Neuronal stem cell (in vitro differentiated cells): ENCODE data around the gene VASP.

Experiments
- DNase-seq: peaks from one replicate; pipeline ENCODE4 v3.0.0-alpha.2; 2013; ENCODE audit warnings: low spot score
- H2AFZ ChIP-seq: one replicate; pipeline ENCODE4 v1.6.1; 2013; ENCODE audit warnings: mild to moderate bottlenecking, low read length, inconsistent platforms
- H2AK5ac ChIP-seq: 2 replicates; pipeline ENCODE4 v1.6.1; 2013; ENCODE audit warnings: low read depth, mild to moderate bottlenecking, inconsistent platforms, low read length, moderate library complexity, mixed read lengths
- H2BK120ac ChIP-seq: 2 replicates; pipeline ENCODE4 v1.6.1; 2013; ENCODE audit warnings: low read depth, mild to moderate bottlenecking, inconsistent platforms, low read length, moderate library complexity, mixed read lengths
- H2BK12ac ChIP-seq: one replicate; pipeline ENCODE4 v1.6.1; 2013; ENCODE audit warnings: low read length, inconsistent platforms
- H2BK15ac ChIP-seq: 2 replicates; pipeline ENCODE4 v1.6.1; 2013; ENCODE audit warnings: mild to moderate bottlenecking, low read length, inconsistent platforms, mixed read lengths
- H2BK5ac ChIP-seq: one replicate; pipeline ENCODE4 v1.6.1; 2013; ENCODE audit warnings: inconsistent platforms, mild to moderate bottlenecking, low read length, moderate library complexity
- H3K14ac ChIP-seq: one replicate; pipeline ENCODE4 v1.6.1; 2013; ENCODE audit warnings: low read length, inconsistent platforms
- H3K18ac ChIP-seq: 2 replicates; pipeline ENCODE4 v1.6.1; 2013; ENCODE audit warnings: low read length, inconsistent platforms
- H3K23ac ChIP-seq: 2 replicates; pipeline ENCODE4 v1.6.1; 2013; ENCODE audit warnings: low read depth, mild to moderate bottlenecking, mixed read lengths, low read length, inconsistent platforms; ENCODE audit not compliant: poor library complexity
- H3K27ac ChIP-seq: replicated peaks from 3 replicates; pipeline ENCODE4 v1.5.1; 2013; ENCODE audit warnings: low read length, inconsistent platforms
- H3K27me3 ChIP-seq, 3 experiments: 2 replicates each; pipeline ENCODE4 v1.6.1; 2013; ENCODE audit warnings: low read length in 3 of 3, mild to moderate bottlenecking in 2 of 3, inconsistent platforms in 1 of 3, low read depth in 1 of 3, mixed read lengths in 1 of 3, moderate library complexity in 1 of 3; ENCODE audit not compliant: control insufficient read depth in 3 of 3, insufficient read depth in 3 of 3
- H3K36me3 ChIP-seq, 2 donors: replicated peaks in 1 of 2; 2 replicates each; pipeline ENCODE4 v1.6.1; 2013; ENCODE audit warnings: low read length in 2 of 2; ENCODE audit not compliant: control insufficient read depth in 2 of 2, insufficient read depth in 2 of 2
- H3K4ac ChIP-seq: 2 replicates; pipeline ENCODE4 v1.6.1; 2013; ENCODE audit warnings: inconsistent platforms, mild to moderate bottlenecking, low read length, moderate library complexity
- H3K4me1 ChIP-seq, 2 donors: 1 replicate in 1 of 2; 2 replicates in 1 of 2; pipeline ENCODE4 v1.6.1; 2013; ENCODE audit warnings: low read length in 2 of 2, low read depth in 1 of 2; ENCODE audit not compliant: control insufficient read depth in 2 of 2, insufficient read depth in 1 of 2
- H3K4me2 ChIP-seq: one replicate; pipeline ENCODE4 v1.6.1; 2013; ENCODE audit warnings: mild to moderate bottlenecking, low read length, inconsistent platforms; ENCODE audit not compliant: insufficient read depth, poor library complexity, severe bottlenecking
- H3K4me3 ChIP-seq, 2 donors: 2 replicates each; pipeline ENCODE4 v1.5.1; 2013; ENCODE audit warnings: low read length in 2 of 2, mild to moderate bottlenecking in 2 of 2, inconsistent platforms in 1 of 2, moderate library complexity in 1 of 2
- H3K79me1 ChIP-seq: one replicate; pipeline ENCODE4 v1.6.1; 2013; ENCODE audit warnings: low read depth, mild to moderate bottlenecking, inconsistent platforms, low read length, moderate library complexity
- H3K9ac ChIP-seq: one replicate; pipeline ENCODE4 v1.6.1; 2013; ENCODE audit warnings: mild to moderate bottlenecking, low read depth, low read length, inconsistent platforms; ENCODE audit not compliant: poor library complexity
- H3K9me3 ChIP-seq, 2 donors: replicated peaks in 1 of 2; 2 replicates each; pipeline versions ENCODE3 to v1.6.1; 2013; ENCODE audit warnings: low read length in 2 of 2, mild to moderate bottlenecking in 2 of 2, inconsistent platforms in 1 of 2, low read depth in 1 of 2, mixed read lengths in 1 of 2, moderate library complexity in 1 of 2; ENCODE audit not compliant: control insufficient read depth in 2 of 2, insufficient read depth in 1 of 2
- H4K8ac ChIP-seq: one replicate; pipeline ENCODE4 v1.6.1; 2013; ENCODE audit warnings: low read depth, mild to moderate bottlenecking, inconsistent platforms, low read length, moderate library complexity
- H4K91ac ChIP-seq: one replicate; pipeline ENCODE4 v1.6.1; 2013; ENCODE audit warnings: low read length, low read depth, mild to moderate bottlenecking, inconsistent platforms; ENCODE audit not compliant: poor library complexity
- WGBS, 2 donors: extraction: QIAGEN DNeasy Blood & Tissue Kit; methylation state at CpG; one replicate each; pipeline ENCODE4 v1.1.7; 2013; ENCODE audit warnings: missing lambda C conversion rate in 2 of 2, mixed read lengths in 1 of 2; ENCODE audit not compliant: insufficient read length in 2 of 2, insufficient replicate concordance in 1 of 2; ENCODE audit errors: extremely low coverage in 2 of 2; 5-methylcytosine and 5-hydroxymethylcytosine counted together

Gene VASP

DNA sequence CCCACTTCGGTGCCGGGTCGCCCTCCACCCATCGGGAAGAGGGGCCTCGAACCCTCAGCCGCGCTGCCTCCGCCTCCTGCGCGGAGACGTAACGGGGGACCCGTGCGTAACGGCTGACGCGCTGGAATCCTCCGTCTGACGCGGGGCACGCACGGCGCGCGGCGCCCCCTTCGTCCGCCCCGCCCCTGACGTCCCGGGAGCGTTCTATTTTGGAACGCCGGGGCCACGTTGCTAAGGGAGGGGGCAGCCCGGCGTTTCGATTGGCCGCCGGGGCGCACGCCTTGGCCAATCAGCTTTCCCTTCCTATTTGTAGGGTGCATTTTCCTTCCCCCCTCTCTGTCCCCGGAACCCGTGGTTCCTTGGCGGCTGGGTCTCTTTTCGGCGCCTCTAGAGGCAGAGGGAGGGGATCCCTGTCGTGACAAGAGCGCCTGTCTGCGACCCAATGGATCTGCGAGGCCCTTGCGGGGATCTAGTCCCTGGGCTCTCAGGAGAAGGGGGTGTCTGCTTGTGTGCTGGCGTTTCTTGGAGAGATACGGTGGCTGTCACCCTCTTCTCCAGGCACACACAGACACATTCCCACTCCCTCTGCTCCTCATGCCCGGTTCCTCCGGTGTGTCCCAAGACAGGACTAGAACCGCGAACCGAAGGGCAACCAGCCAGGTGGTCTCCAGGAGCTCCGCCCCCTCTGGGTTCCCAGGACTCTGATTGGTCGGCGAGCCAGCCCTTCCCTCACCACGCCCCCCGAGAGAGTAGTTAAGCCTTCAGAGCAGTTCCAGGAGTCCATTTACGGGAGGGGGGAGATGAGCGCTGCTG, 37.9 kb upstream of the VASP start:
- peak overlapping the region; percentile 81 for H2BK15ac ChIP-seq
- H3K9me3 ChIP-seq: no peaks in the 10 kb centered on the region
- no CpG with 5 or more reads among the region's 66 CpGs for whole genome bisulfite sequencing, 2 donors
- DNase-seq: peak; percentile 95
- H3K4me3 ChIP-seq: peak overlapping the region; percentile 58 to 93
- H2AK5ac ChIP-seq: no peak overlapping the region
- H2AFZ ChIP-seq: peak overlapping the region; percentile 94
- peak overlapping the region; percentile 91 for H2BK5ac ChIP-seq
- no peaks in the 10 kb centered on the region for H3K36me3 ChIP-seq
- H3K18ac ChIP-seq: peak overlapping the region; percentile 90
- H3K4me1 ChIP-seq: peaks cover 15 to 18% of the 10 kb centered on the region in 2 donors
- H3K4me2 ChIP-seq: peak overlapping the region; percentile 99
- H4K8ac ChIP-seq: no peak overlapping the region
- H3K14ac ChIP-seq: no peak overlapping the region
- no peaks in the 10 kb centered on the region for H3K79me1 ChIP-seq
- H2BK120ac ChIP-seq: no peak overlapping the region
- H3K4ac ChIP-seq: no peak overlapping the region
- no peak overlapping the region for H2BK12ac ChIP-seq
- H3K27me3 ChIP-seq: peaks cover 0 to 36% (median 0%) of the 10 kb centered on the region in 3 experiments
- peak overlapping the region; percentile 82 for H3K23ac ChIP-seq
- no peak overlapping the region for H4K91ac ChIP-seq
- no peak overlapping the region for H3K9ac ChIP-seq
- peak overlapping the region; percentile 54 for H3K27ac ChIP-seq

DNA sequence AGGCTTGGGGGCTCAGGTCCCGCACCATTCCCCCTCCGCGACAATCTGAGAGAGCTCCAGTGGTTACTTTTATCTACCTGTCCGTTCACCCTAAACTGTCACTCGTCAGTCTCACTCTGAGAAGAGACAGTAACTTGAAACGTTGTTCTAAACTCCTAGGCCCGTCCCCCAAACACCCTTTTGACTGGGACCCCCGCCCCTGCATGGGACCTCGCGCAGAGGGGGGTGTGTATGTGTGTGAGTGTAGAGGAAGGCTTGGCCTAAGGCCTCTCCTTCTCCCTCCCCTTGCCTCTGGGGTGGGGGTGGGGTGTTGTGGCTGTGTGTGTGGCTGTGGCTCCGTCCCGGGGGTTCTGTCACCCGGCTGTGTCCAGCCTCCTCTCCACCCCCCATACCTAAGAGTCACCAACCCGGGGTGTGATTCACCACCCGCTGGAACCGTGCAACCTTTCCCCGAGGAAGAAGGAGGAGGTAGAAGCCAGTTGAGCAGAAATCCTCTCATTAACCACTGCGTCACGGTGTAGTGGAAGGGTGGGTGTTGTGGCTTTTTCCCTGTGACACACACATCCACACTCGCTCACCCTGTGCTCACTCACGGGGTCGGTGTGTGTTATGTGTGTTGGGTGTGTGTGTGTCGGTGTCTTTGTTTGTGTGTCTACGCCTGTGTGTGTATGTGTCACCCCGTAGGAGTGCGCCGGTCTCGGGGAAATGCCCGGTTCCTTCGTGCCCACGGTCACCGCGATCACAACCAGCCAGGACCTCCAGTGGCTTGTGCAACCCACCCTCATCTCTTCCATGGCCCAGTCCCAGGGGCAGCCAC, 37.1 kb upstream of the VASP start:
- no peaks in the 10 kb centered on the region for H3K79me1 ChIP-seq
- peak overlapping the region; percentile 24 for H3K9ac ChIP-seq
- H3K27ac ChIP-seq: no peak overlapping the region
- peak overlapping the region; percentile 49 for H2BK5ac ChIP-seq
- no peak overlapping the region for H3K4ac ChIP-seq
- no peak overlapping the region for H4K91ac ChIP-seq
- DNase-seq: no peak
- H3K27me3 ChIP-seq: peaks cover 0 to 34% (median 0%) of the 10 kb centered on the region in 3 experiments
- peak overlapping the region; percentile 26 for H3K23ac ChIP-seq
- no peak overlapping the region for H2BK120ac ChIP-seq
- peak overlapping the region; percentile 24 for H2AK5ac ChIP-seq
- no peak overlapping the region for H3K14ac ChIP-seq
- H3K4me3 ChIP-seq: peak overlapping the region; percentile 58 to 93
- H2BK15ac ChIP-seq: peak overlapping the region; percentile 81
- no peaks in the 10 kb centered on the region for H3K36me3 ChIP-seq
- H3K4me1 ChIP-seq: peaks cover 15 to 24% of the 10 kb centered on the region in 2 donors
- WGBS, 2 donors: no CpG with 5 or more reads among the region's 33 CpGs
- H2BK12ac ChIP-seq: peak overlapping the region; percentile 97
- peak overlapping the region; percentile 94 for H2AFZ ChIP-seq
- peak overlapping the region; percentile 44 for H3K18ac ChIP-seq
- H3K9me3 ChIP-seq: no peaks in the 10 kb centered on the region
- peak overlapping the region; percentile 97 for H3K4me2 ChIP-seq
- H4K8ac ChIP-seq: no peak overlapping the region

DNA sequence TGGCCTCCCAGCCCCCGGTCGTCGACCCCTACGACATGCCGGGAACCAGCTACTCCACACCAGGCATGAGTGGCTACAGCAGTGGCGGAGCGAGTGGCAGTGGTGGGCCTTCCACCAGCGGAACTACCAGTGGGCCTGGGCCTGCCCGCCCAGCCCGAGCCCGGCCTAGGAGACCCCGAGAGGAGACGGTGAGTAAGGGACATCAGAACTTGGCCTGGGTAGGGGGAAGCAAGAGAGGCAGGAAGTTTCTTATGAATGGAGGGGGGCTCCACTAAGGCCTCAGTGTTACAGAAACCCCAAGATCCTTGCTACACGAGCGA, 36.6 kb upstream of the VASP start:
- peaks cover 15 to 22% of the 10 kb centered on the region in 2 donors for H3K4me1 ChIP-seq
- peak overlapping the region; percentile 26 for H3K23ac ChIP-seq
- H4K91ac ChIP-seq: no peak overlapping the region
- no peak overlapping the region for H4K8ac ChIP-seq
- no peaks in the 10 kb centered on the region for H3K9me3 ChIP-seq
- H3K4me3 ChIP-seq: no peak overlapping the region
- H2BK120ac ChIP-seq: no peak overlapping the region
- H2AFZ ChIP-seq: no peak overlapping the region
- H3K36me3 ChIP-seq: no peaks in the 10 kb centered on the region
- WGBS, 2 donors: no CpG with 5 or more reads among the region's 15 CpGs
- no peak overlapping the region for H3K4me2 ChIP-seq
- peaks cover 0 to 34% (median 0%) of the 10 kb centered on the region in 3 experiments for H3K27me3 ChIP-seq
- peak overlapping the region; percentile 24 for H3K9ac ChIP-seq
- H3K79me1 ChIP-seq: no peaks in the 10 kb centered on the region
- H3K14ac ChIP-seq: no peak overlapping the region
- no peak overlapping the region for H3K4ac ChIP-seq
- H3K27ac ChIP-seq: no peak overlapping the region
- no peak for DNase-seq
- no peak overlapping the region for H2BK12ac ChIP-seq
- H2BK15ac ChIP-seq: peak overlapping the region; percentile 81
- H3K18ac ChIP-seq: no peak overlapping the region
- H2BK5ac ChIP-seq: peak overlapping the region; percentile 49
- H2AK5ac ChIP-seq: peak overlapping the region; percentile 24
